ENCODE results near the gene ZNF8. TPM values are rescaled to one million over a fixed set of nuclear protein-coding genes. Genes with fewer than 3 reads are reported as not detected.
A peak's percentile ranks its signal among the peaks of the same experiment; 100 is the strongest.

ZNF8 gene
- total RNA-seq, 1 experiment from 2014 or later: 6.4 TPM

DNA sequence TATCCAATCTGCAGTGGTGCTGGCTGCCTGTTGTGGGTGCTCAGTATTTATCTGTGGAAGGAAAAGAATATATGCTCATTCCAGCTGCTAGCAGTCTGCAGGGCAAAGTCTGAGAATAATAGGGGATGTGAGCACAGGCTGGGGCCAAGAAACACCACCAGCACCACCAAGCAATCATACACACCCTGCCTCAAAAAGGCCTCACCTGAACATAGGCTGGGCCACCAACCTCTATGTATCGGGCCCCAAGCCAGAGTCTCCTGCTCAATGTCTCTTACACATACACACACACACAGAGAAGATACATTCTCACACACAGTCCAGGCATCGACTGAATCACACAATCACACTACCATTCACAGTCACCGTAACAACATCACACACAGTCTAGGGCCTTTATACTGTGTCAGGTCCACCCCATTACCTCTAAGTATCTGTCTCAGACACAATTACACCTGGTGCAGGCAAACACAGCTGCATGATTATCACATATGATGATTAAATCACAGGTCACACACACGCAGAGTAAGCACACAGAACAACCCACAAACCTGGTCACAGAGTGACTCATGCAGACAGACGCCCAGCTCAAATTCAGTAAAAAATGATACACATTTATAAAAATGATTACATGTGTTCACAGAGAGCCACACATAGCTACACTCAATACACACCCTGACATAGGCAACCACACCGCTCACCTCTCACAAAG, 46.7 kb downstream of the ZNF8 start:
- H3K79me2 ChIP-seq (ENCODE audit: low read depth): peaks cover 26% of the 10 kb centered on the region
- H3K4me2 ChIP-seq: peak overlapping the region; percentile 90
- no peaks in the 10 kb centered on the region for H3K9me2 ChIP-seq (ENCODE audit: insufficient read depth)
- TF ChIP-seq CTCF (conservative IDR thresholded peaks at IDR 0.05): no peak
- no peak for TF ChIP-seq EZH2 (IDR thresholded peaks at IDR 0.05; ENCODE audit: low read depth)
- POLR2A ChIA-PET (ENCODE audit: unreplicated experiment): no interaction called here
- peak overlapping the region; percentile 80; the same call in 1 of the 2 replicates for H3K4me3 ChIP-seq
- H3K9me3 ChIP-seq (ENCODE audit: insufficient read depth, low read depth): no peaks in the 10 kb centered on the region
- no peaks in the 10 kb centered on the region for H4K20me1 ChIP-seq (ENCODE audit: insufficient read depth)
- CTCF ChIA-PET: interaction anchor here (0.6 kb wide), 1 partner anchor 107 kb away, joined by 3 read pairs; no protein-coding TSS in a partner anchor
- intact Hi-C loops (cut with micrococcal nuclease; ENCODE audit: unreplicated experiment): loop anchor here (2.0 kb wide), 3 partner anchors 21 to 193 kb away; partner anchors contain the start of genes ERVK3-1, ZBTB45 and ZNF8
- BruUV-seq (replicated peaks): TSS peak; percentile 48
- H3F3A ChIP-seq (ENCODE audit: insufficient read depth, low read depth): peaks cover 9% of the 10 kb centered on the region; the same call in 1 of the 2 replicates
- H3K27me3 ChIP-seq (ENCODE audit: insufficient read depth, low read depth): no peaks in the 10 kb centered on the region
- H3K4me1 ChIP-seq (replicated peaks; ENCODE audit: insufficient read depth): no peaks in the 10 kb centered on the region; the same call in 1 of the 2 replicates
- no peak overlapping the region for H2AFZ ChIP-seq
- no peak overlapping the region for H3K27ac ChIP-seq
- H3K36me3 ChIP-seq (ENCODE audit: low read depth): no peaks in the 10 kb centered on the region
- DNase-seq: no peak

GRCh38 chr19:58326501-58326913, 47.8 kb downstream of the ZNF8 start:
- H3K27ac ChIP-seq: no peak overlapping the region
- peak overlapping the region; percentile 80 for H3K4me3 ChIP-seq
- H3K4me1 ChIP-seq (replicated peaks; ENCODE audit: insufficient read depth): no peaks in the 10 kb centered on the region; the same call in 1 of the 2 replicates
- BruUV-seq (replicated peaks): no TSS peak
- no peaks in the 10 kb centered on the region for H3K9me2 ChIP-seq (ENCODE audit: insufficient read depth)
- intact Hi-C loops (cut with micrococcal nuclease; ENCODE audit: unreplicated experiment): loop anchor here (2.0 kb wide), 3 partner anchors 22 to 192 kb away; partner anchors contain the start of genes ERVK3-1, ZBTB45 and ZNF8
- TF ChIP-seq EZH2 (IDR thresholded peaks at IDR 0.05; ENCODE audit: low read depth) (no peak), CTCF (conservative IDR thresholded peaks at IDR 0.05) (no peak)
- no peaks in the 10 kb centered on the region for H3K27me3 ChIP-seq (ENCODE audit: insufficient read depth, low read depth)
- H3K9me3 ChIP-seq (ENCODE audit: insufficient read depth, low read depth): no peaks in the 10 kb centered on the region
- peak overlapping the region; percentile 90 for H3K4me2 ChIP-seq
- no peaks in the 10 kb centered on the region for H4K20me1 ChIP-seq (ENCODE audit: insufficient read depth)
- CTCF ChIA-PET: interaction anchor here (0.6 to 1.1 kb wide), 2 partner anchors 85 to 193 kb away, joined by 4 read pairs; partner anchors contain the start of gene ZBTB45
- DNase-seq: no peak
- peaks cover 9% of the 10 kb centered on the region; the same call in 1 of the 2 replicates for H3F3A ChIP-seq (ENCODE audit: insufficient read depth, low read depth)
- H3K79me2 ChIP-seq (ENCODE audit: low read depth): peaks cover 26% of the 10 kb centered on the region
- POLR2A ChIA-PET (ENCODE audit: unreplicated experiment): interaction anchor here (0.6 to 1.0 kb wide), 9 partner anchors 22 to 409 kb away, joined by 3 to 13 read pairs (median 3); partner anchors contain the start of genes CHMP2A, ERVK3-1 and ZNF497
- H3K36me3 ChIP-seq (ENCODE audit: low read depth): no peaks in the 10 kb centered on the region
- H2AFZ ChIP-seq: peak overlapping the region; percentile 81

GRCh38 chr19:58326914-58327726, 48.4 kb downstream of the ZNF8 start, which contains the start of gene ZSCAN22:
Gene ZSCAN22 (plus strand): TSS chr19:58326994. CDS start chr19:58334803, 7,809 bp downstream.
- no peaks in the 10 kb centered on the region; the same call in 1 of the 2 replicates for H3K4me1 ChIP-seq (replicated peaks; ENCODE audit: insufficient read depth)
- peak within 1 kb of the TSS; percentile 81 for H2AFZ ChIP-seq
- BruUV-seq (replicated peaks): no TSS peak
- H3F3A ChIP-seq (ENCODE audit: insufficient read depth, low read depth): peaks cover 9% of the 10 kb centered on the region; the same call in 1 of the 2 replicates
- no peaks in the 10 kb centered on the region for H4K20me1 ChIP-seq (ENCODE audit: insufficient read depth)
- CTCF ChIA-PET: interaction anchor here (0.6 to 1.1 kb wide), 2 partner anchors 86 to 192 kb away, joined by 4 read pairs; partner anchors contain the start of gene ZBTB45
- TF ChIP-seq EZH2 (IDR thresholded peaks at IDR 0.05; ENCODE audit: low read depth): no peak
- no peak for TF ChIP-seq CTCF (conservative IDR thresholded peaks at IDR 0.05)
- H3K27ac ChIP-seq: peak within 1 kb of the TSS; percentile 50
- POLR2A ChIA-PET (ENCODE audit: unreplicated experiment): interaction anchor here (0.6 to 1.0 kb wide), 9 partner anchors 22 to 410 kb away, joined by 3 to 13 read pairs (median 3); partner anchors contain the start of genes CHMP2A, ERVK3-1 and ZNF497
- no peaks in the 10 kb centered on the region for H3K27me3 ChIP-seq (ENCODE audit: insufficient read depth, low read depth)
- H3K4me2 ChIP-seq: peak within 1 kb of the TSS; percentile 90
- H3K9me2 ChIP-seq (ENCODE audit: insufficient read depth): no peaks in the 10 kb centered on the region
- peak within 1 kb of the TSS; percentile 80 for H3K4me3 ChIP-seq
- no peaks in the 10 kb centered on the region for H3K9me3 ChIP-seq (ENCODE audit: insufficient read depth, low read depth)
- intact Hi-C loops (cut with micrococcal nuclease; ENCODE audit: unreplicated experiment): loop anchor here (2.0 kb wide), 3 partner anchors 22 to 192 kb away; partner anchors contain the start of genes ERVK3-1, ZBTB45 and ZNF8
- no peaks in the 10 kb centered on the region for H3K36me3 ChIP-seq (ENCODE audit: low read depth)
- peak; percentile 86 to 90 for DNase-seq
- H3K79me2 ChIP-seq (ENCODE audit: low read depth): peaks cover 26% of the 10 kb centered on the region

Measured in PC-9 (cell line).